Stimulated activated CD8-positive, alpha-beta memory T cell treated with anti-CD3 and anti-CD28 coated beads, Interleukin-4, amount 100 ng/mL, for 4 hours (primary cell): ENCODE measurements around the gene PCDHA13.
"Not testable (repeated sequence)": the region's sequence is repeated elsewhere in the genome, so short reads cannot be mapped to it uniquely, and the experiment has no call there.

Experiments
- DNase-seq, 2 donors: peaks; one replicate each; pipeline ENCODE4 v3.0.0-alpha.2; 2020; ENCODE audit warnings: low read depth in 2 of 2, low spot score in 1 of 2

Gene PCDHA13, protein sequence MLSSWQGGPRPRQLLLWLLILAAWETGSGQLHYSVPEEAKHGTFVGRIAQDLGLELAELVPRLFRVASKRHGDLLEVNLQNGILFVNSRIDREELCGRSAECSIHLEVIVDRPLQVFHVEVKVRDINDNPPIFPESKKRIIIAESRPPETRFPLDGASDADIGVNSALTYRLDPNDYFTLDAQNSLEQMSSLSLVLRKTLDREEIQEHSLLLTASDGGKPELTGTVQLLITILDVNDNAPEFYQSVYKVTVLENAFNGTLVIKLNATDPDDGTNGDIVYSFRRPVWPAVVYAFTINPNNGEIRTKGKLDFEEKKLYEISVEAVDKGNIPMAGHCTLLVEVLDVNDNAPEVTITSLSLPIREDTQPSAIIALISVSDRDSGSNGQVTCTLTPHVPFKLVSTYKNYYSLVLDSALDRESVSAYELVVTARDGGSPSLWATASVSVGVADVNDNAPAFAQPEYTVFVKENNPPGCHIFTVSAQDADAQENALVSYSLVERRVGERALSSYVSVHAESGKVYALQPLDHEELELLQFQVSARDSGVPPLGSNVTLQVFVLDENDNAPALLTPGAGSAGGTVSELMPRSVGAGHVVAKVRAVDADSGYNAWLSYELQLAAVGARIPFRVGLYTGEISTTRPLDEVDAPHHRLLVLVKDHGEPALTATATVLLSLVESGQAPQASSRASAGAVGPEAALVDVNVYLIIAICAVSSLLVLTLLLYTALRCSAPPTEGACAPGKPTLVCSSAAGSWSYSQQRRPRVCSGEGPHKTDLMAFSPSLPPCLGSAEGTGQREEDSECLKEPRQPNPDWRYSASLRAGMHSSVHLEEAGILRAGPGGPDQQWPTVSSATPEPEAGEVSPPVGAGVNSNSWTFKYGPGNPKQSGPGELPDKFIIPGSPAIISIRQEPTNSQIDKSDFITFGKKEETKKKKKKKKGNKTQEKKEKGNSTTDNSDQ

DNA sequence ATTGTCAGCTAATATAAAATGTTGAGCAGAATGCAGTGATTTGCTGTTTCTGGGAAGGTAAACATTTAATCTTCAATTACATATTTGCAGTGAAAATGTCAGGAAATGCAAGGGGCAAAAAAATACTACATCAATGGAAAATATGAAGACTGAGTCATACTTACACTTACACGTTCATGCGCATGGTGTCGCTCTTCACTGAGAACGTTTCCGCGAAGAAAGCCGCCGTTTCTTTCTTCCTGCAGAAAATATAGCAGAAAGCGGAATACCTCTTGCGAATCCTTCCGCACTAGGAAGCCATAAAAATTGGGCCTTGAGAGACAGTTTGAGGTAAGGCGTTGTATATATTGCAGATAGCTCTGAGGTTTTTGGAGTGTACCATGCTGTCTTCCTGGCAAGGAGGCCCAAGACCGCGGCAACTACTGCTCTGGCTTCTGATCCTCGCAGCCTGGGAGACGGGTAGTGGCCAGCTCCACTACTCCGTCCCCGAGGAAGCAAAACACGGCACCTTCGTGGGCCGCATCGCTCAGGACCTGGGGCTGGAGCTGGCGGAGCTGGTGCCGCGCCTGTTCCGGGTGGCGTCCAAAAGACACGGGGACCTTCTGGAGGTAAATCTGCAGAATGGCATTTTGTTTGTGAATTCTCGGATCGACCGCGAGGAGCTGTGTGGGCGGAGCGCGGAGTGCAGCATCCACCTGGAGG, at the start of gene PCDHA13:
PCDHA13 (plus strand) TSS at position 236 of the 702 bp plus-strand sequence; CDS start at position 381, 145 bp downstream.
- DNase-seq, result no peak

DNA sequence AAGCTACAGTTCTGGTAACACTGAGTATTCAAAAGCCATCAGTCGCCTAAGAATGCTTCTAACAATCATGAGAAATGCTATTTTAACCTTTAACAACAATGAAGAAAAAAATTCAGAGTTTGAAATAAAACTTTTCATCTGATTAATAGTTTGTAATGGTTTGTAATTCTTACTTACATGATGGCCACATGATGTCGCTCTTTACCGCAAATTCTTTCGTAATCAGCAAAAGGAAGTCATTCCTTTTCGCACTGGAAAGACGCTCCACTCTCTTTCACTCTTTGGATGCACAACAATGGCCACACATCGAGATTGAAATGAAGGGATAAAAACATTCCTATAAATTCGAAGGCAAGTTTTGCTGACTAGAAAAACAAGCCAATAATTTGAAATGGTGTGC, 47.9 kb upstream of the PCDHA13 start, which contains the start of gene PCDHA7:
PCDHA7 (plus strand) TSS at position 277 of the 400 bp plus-strand sequence; CDS start at position 392, 115 bp downstream.
- no peak for DNase-seq

DNA sequence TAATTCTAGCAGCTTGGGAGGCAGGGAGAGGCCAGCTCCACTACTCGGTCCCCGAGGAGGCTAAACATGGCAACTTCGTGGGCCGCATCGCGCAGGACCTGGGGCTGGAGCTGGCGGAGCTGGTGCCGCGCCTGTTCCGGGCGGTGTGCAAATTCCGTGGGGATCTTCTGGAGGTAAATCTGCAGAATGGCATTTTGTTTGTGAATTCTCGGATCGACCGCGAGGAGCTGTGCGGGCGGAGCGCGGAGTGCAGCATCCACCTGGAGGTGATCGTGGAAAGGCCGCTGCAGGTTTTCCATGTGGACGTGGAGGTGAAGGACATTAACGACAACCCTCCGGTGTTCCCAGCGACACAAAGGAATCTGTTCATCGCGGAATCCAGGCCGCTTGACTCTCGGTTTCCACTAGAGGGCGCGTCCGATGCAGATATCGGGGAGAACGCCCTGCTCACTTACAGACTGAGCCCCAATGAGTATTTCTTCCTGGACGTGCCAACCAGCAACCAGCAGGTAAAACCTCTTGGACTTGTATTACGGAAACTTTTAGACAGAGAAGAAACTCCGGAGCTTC, 47.4 kb upstream of the PCDHA13 start:
- DNase-seq, result not testable (repeated sequence)

DNA sequence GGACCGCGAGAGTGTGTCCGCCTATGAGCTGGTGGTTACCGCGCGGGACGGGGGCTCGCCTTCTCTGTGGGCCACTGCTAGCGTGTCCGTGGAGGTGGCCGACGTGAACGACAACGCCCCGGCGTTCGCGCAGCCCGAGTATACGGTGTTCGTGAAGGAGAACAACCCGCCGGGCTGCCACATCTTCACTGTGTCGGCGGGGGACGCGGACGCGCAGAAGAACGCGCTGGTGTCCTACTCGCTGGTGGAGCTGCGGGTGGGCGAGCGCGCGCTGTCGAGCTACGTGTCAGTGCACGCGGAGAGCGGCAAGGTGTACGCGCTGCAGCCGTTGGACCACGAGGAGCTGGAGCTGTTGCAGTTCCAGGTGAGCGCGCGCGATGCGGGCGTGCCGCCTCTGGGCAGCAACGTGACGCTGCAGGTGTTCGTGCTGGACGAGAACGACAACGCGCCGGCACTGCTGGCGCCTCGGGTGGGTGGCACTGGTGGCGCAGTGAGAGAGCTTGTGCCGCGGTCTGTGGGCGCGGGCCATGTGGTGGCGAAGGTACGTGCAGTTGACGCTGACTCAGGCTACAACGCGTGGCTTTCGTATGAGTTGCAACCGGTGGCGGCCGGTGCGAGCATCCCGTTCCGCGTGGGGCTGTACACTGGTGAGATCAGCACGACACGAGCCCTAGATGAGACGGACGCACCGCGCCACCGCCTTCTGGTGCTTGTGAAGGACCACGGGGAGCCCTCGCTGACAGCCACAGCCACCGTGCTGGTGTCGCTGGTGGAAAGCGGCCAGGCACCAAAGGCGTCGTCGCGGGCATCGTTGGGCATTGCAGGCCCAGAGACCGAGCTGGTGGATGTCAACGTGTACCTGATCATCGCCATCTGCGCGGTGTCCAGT, 46.1 kb upstream of the PCDHA13 start:
- DNase-seq, result no peak

DNA sequence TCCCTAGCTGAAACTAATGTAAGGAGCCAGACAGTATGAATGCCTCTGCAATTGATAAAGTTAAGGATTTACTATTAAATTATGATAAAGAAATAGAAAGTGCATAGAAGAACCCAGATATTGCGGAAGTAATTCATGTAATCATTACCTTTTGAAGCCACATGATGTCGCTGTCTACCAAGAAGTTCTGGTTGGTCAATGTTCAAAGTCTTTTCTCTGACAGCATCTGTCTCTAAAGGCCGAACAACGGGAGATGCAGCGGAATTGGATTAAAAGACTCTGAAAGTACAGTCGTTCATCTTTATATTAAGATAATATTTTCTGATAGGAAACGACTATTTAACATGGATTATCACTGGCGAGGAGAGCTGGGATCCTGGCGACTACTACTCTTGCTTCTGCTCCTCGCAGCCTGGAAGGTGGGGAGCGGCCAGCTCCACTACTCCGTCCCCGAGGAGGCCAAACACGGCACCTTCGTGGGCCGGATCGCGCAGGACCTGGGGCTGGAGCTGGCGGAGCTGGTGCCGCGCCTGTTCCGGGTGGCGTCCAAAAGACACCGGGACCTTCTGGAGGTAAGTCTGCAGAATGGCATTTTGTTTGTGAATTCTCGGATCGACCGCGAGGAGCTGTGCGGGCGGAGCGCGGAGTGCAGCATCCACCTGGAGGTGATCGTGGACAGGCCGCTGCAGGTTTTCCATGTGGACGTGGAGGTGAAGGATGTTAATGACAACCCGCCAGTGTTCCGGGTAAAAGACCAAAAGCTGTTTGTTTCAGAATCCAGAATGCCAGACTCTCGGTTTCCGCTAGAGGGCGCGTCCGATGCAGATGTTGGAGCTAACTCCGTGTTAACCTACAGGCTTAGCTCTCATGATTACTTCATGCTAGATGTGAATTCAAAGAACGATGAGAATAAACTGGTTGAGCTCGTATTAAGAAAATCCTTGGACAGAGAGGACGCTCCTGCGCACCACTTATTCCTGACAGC, 40.7 kb upstream of the PCDHA13 start, which contains the start of gene PCDHA8:
PCDHA8 (plus strand) TSS at position 210 of the 985 bp plus-strand sequence; CDS start at position 345, 135 bp downstream.
- DNase-seq, result no peak

DNA sequence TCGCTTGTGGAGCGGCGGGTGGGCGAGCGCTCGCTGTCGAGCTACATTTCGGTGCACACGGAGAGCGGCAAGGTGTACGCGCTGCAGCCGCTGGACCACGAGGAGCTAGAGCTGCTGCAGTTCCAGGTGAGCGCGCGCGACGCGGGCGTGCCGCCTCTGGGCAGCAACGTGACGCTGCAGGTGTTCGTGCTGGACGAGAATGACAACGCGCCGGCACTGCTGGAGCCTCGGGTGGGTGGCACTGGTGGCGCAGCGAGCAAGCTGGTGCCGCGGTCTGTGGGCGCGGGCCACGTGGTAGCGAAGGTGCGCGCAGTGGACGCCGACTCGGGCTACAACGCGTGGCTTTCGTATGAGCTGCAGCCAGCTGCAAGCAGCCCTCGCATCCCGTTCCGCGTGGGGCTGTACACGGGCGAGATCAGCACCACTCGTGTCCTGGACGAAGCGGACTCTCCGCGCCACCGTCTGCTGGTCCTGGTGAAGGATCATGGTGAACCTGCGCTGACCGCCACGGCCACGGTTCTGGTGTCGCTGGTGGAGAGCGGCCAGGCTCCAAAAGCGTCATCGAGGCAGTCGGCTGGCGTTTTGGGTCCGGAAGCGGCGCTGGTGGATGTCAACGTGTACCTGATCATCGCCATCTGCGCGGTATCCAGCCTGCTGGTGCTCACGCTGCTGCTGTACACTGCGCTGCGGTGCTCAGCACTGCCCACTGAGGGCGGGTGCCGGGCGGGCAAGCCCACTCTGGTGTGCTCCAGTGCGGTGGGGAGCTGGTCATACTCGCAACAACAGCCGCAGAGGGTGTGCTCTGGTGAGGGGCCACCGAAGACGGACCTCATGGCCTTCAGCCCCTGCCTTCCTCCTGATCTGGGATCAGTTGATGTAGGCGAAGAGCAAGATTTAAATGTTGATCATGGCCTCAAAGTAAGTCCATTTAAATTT, 38.9 kb upstream of the PCDHA13 start:
- no peak for DNase-seq

DNA sequence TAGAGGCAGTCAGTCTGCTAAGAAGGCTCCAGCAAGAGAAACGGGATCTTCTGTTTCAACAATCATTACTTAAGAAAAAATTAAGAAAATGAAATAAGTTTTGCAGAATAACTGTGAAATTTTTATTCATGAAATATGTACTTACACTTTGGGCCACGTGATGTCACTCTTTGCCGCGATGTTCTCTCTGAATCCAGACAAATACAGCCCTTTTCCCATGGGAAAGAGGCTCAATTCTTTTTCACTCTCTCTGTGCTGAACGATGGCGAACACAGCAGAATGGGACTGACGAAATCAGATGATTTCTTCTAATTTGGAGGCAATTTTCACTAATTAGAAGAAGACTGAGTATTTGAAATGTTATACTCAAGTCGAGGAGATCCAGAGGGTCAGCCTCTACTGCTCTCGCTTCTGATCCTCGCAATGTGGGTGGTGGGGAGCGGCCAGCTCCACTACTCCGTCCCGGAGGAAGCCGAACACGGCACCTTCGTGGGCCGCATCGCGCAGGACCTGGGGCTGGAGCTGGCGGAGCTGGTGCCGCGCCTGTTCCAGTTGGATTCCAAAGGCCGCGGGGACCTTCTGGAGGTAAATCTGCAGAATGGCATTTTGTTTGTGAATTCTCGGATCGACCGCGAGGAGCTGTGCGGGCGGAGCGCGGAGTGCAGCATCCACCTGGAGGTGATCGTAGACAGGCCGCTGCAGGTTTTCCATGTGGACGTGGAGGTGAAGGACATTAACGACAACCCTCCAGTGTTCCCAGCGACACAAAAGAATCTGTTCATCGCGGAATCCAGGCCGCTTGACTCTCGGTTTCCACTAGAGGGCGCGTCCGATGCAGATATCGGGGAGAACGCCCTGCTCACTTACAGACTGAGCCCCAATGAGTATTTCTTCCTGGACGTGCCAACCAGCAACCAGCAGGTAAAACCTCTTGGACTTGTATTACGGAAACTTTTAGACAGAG, 33.5 kb upstream of the PCDHA13 start, which contains the start of gene PCDHA9:
PCDHA9 (plus strand) TSS at position 244 of the 964 bp plus-strand sequence; CDS start at position 358, 114 bp downstream.
- DNase-seq, result not testable (repeated sequence)

DNA sequence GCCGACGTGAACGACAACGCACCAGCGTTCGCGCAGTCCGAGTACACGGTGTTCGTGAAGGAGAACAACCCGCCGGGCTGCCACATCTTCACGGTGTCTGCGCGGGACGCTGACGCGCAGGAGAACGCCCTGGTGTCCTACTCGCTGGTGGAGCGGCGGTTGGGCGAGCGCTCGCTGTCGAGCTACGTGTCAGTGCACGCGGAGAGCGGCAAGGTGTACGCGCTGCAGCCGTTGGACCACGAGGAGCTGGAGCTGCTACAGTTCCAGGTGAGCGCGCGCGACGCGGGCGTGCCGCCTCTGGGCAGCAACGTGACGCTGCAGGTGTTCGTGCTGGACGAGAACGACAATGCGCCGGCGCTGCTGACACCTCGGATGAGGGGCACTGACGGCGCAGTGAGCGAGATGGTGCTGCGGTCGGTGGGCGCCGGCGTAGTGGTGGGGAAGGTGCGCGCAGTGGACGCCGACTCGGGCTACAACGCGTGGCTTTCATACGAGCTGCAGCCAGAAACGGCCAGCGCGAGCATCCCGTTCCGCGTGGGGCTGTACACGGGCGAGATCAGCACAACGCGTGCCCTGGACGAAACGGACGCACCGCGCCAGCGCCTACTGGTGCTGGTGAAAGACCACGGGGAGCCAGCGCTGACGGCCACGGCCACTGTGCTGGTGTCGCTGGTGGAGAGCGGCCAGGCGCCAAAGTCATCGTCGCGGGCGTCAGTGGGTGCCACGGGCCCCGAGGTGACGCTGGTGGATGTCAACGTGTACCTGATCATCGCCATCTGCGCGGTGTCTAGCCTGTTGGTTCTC, 31.9 kb upstream of the PCDHA13 start:
- DNase-seq, result not testable (repeated sequence)

DNA sequence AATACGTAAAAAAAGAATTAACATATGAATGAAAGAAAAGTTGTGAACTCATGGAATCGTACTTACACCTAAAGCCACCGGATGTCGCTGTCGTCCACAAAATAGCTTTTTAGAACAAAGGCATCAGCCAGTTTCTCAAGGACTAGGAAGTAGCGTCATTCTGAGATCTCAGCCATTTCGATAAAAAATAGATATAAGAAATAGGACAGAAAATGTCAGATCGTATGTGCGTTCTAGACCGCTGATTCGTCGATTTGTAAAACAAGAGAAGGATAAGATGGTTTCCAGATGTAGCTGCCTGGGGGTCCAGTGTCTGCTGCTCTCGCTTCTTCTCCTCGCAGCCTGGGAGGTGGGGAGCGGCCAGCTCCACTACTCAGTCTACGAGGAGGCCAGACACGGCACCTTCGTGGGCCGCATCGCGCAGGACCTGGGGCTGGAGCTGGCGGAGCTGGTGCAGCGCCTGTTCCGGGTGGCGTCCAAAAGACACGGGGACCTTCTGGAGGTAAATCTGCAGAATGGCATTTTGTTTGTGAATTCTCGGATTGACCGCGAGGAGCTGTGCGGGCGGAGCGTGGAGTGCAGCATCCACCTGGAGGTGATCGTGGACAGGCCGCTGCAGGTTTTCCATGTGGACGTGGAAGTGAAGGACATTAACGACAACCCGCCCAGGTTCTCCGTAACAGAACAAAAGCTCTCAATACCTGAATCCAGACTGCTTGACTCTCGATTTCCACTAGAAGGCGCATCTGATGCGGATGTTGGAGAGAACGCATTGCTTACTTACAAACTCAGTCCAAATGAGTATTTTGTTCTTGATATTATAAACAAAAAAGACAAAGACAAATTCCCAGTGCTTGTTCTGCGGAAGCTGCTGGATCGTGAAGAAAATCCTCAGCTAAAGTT, 25.9 kb upstream of the PCDHA13 start, which contains the start of gene PCDHA10:
PCDHA10 (plus strand) TSS at position 126 of the 903 bp plus-strand sequence; CDS start at position 278, 152 bp downstream.
- no peak for DNase-seq

DNA sequence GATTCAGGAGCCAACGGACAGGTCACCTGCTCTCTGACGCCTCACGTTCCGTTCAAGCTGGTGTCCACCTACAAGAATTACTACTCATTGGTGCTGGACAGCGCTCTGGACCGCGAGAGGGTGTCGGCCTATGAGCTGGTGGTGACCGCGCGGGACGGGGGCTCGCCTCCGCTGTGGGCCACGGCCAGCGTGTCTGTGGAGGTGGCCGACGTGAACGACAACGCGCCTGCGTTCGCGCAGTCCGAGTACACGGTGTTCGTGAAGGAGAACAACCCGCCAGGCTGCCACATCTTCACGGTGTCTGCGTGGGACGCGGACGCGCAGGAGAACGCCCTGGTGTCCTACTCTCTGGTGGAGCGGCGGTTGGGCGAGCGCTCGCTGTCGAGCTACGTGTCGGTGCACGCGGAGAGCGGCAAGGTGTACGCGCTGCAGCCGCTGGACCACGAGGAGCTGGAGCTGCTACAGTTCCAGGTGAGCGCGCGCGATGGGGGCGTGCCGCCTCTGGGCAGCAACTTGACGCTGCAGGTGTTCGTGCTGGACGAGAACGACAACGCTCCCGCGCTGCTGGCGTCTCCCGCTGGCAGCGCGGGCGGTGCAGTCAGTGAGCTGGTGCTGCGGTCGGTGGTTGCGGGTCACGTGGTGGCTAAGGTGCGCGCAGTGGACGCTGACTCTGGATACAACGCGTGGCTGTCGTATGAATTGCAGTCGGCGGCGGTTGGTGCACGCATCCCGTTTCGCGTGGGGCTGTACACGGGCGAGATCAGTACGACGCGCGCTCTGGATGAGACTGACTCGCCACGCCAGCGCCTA, 24.5 kb upstream of the PCDHA13 start:
- DNase-seq, result no peak

DNA sequence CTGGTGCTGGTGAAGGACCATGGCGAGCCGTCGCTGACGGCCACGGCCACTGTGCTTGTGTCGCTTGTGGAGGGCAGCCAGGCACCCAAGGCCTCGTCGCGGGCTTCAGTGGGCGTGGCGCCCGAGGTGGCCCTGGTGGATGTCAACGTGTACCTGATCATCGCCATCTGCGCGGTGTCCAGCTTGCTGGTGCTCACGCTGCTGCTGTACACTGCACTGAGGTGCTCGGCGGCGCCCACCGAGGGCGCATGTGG, 24.0 kb upstream of the PCDHA13 start:
- no peak for DNase-seq

DNA sequence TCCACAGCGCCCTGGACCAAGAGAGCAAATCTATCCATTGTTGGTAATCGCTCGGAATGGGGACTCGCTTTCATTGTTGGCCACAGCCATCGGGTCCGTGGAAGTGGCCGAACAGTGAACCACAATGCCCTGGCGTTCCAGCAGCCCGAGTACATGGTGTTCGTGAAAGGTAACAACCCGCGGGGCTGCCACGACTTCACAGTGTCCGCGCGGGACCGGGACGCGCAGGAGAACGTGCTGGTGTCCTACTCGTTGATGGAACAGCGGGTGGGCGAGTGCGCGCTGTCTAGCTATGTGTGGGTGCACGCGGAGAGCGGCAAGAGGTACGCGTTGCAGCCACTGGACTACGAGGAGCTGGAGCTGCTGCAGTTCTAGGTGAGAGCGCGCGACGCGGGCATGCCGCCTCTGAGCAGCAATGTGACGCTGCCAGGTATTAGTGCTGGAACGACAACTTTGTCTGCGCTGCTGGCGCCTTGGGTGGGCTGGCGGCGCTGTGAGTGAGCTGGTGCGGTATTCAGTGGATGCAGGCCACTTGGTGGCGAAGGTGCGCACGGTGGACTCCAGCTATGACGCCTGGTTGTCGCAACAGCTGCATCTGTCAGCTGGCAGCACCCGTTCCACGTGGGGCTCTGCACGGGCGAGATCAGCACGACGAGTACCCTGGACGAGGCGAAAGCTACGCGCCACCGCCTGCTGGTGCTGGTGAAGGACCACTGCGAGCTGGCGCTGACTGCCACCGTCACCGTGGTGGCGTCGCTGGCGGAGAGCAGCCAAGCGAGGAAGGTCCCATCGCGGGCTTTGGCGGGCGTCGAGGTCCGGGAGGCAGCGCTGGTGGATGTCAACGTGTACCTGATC, 19.3 kb upstream of the PCDHA13 start:
- no peak for DNase-seq
